Stomach (tissue), 9 donors: Measurements from ENCODE around the gene ARX. TPM values are rescaled to one million over a fixed set of nuclear protein-coding genes. Genes with fewer than 3 reads are reported as not detected.

Experiments
- DNase-seq, 2 donors: peaks; one replicate each; pipeline versions ENCODE4 v3.0.0 to v3.0.0-alpha.2; 2013 to 2019
- H3K27ac ChIP-seq, 5 donors: fragments of 200-600 bp in 4 of 5; sonication (generic) in 4 of 5; one replicate each; pipeline ENCODE4 v1.5.1; 2013 to 2019; ENCODE audit warnings: mild to moderate bottlenecking in 1 of 5, moderate library complexity in 1 of 5
- H3K27me3 ChIP-seq, 3 donors: fragments of 200-600 bp; sonication (generic); one replicate each; pipeline ENCODE4 v1.5.1; 2017 to 2019; ENCODE audit warnings: mixed run types in 1 of 3
- H3K36me3 ChIP-seq, 4 donors: fragments of 200-600 bp; sonication (generic); 1 replicate in 3 of 4; 2 replicates in 1 of 4; pipeline ENCODE4 v1.5.1; 2016 to 2019
- H3K4me1 ChIP-seq, 4 donors: fragments of 200-600 bp; sonication (generic); one replicate each; pipeline ENCODE4 v1.5.1; 2016 to 2019
- H3K4me3 ChIP-seq, 4 donors: fragments of 200-600 bp; sonication (generic) in 3 of 4; one replicate each; pipeline ENCODE4 v1.5.1; 2016 to 2019; ENCODE audit warnings: mild to moderate bottlenecking in 1 of 4
- H3K9me3 ChIP-seq, 4 donors: fragments of 200-600 bp; sonication (generic); one replicate each; pipeline ENCODE4 v1.5.1; 2016 to 2019
- CTCF ChIP-seq, 7 experiments: fragments of 450-650 bp in 4 of 7; fragments of 200-600 bp in 3 of 7; sonication (generic) in 3 of 7; IDR thresholded peaks; one replicate each; pipeline ENCODE4 v1.5.1; 2016 to 2019; ENCODE audit warnings: antibody characterized with exemption in 7 of 7, control low read depth in 2 of 7, mild to moderate bottlenecking in 1 of 7
- EP300 ChIP-seq: sonication (generic); formaldehyde crosslinking; IDR thresholded peaks from one replicate; pipeline ENCODE4 v1.6.1; 2017; ENCODE audit warnings: antibody characterized with exemption
- POLR2A ChIP-seq, 4 donors: fragments of 450-650 bp; IDR thresholded peaks; one replicate each; pipeline ENCODE4 v1.6.1; 2016; ENCODE audit warnings: antibody characterized with exemption in 4 of 4, control low read depth in 2 of 4, mild to moderate bottlenecking in 1 of 4, moderate library complexity in 1 of 4
- POLR2AphosphoS5 ChIP-seq, 3 donors: sonication (generic); formaldehyde crosslinking; IDR thresholded peaks; one replicate each; pipeline ENCODE4 v1.6.1; 2016; ENCODE audit warnings: antibody characterized with exemption in 3 of 3
- WGBS, 5 donors: extraction: QIAGEN DNeasy Blood & Tissue Kit in 3 of 5; methylation state at CpG; one replicate each; pipeline versions ENCODE4 v1.1.5 to v1.1.7; 2013 to 2018; 5-methylcytosine and 5-hydroxymethylcytosine counted together
- intact Hi-C: fragments of 100-400 bp; cut with DNase I; formaldehyde crosslinking; loops from one replicate; pipeline ENCODE4 v1.15.1; 2023; ENCODE audit warnings: low total_unique reads
- polyA plus RNA-seq, 3 donors: library from polyadenylated mRNA; stranded (reverse); fragments of 200-250 nt; gene quantifications; one replicate each; pipeline ENCODE4 v1.2.3, GENCODE V29; 2013
- total RNA-seq, 5 donors: library from RNA; depleted of rRNA; stranded (reverse); fragments of >200 nt; gene quantifications; one replicate each; pipeline versions ENCODE4 v1.1.0 to v1.2.3, GENCODE V29; 2014 to 2016
- donor health status: healthy with polysubstance abuse.
- donor health status: Bipolar disorder and iron deficiency.
- donor health status: healthy.

Gene ARX
- total and polyA plus RNA-seq, 8 donors: 0.18 to 1.8 (median 0.58) TPM; not detected in 1

- DNase-seq: no peak
- intact Hi-C loops: no loop called here
- peaks cover 54 to 99% (median 90%) of the 10 kb centered on the region in 3 donors for H3K27me3 ChIP-seq
- peaks cover 3 to 27% (median 21%) of the 10 kb centered on the region in 4 donors for H3K4me1 ChIP-seq
- 1 to 45% (median 4%) methylated on average over 6 to 19 of the region's 19 CpGs for WGBS, 5 donors
- no peak overlapping the region for H3K27ac ChIP-seq
- peak overlapping the region; percentile 20 to 44 (median 33) for H3K4me3 ChIP-seq
- no peaks in the 10 kb centered on the region for H3K36me3 ChIP-seq
- H3K9me3 ChIP-seq: peaks cover 0 to 33% (median 3%) of the 10 kb centered on the region in 4 donors
- TF ChIP-seq POLR2AphosphoS5 (IDR thresholded peaks at IDR 0.05): no peak
- TF ChIP-seq POLR2A (IDR thresholded peaks at IDR 0.05): no peak
- TF ChIP-seq EP300: no peak
- TF ChIP-seq CTCF (IDR thresholded peaks at IDR 0.05): no peak
Measured at GRCh38 chrX:25012433-25012735, 3.4 kb downstream of the ARX start.

GRCh38 chrX:25011589-25012432, 4.0 kb downstream of the ARX start:
- no peak overlapping the region for H3K27ac ChIP-seq
- WGBS, 5 donors: 7 to 26% (median 15%) methylated on average over 12 to 32 of the region's 32 CpGs
- intact Hi-C loops: no loop called here
- H3K9me3 ChIP-seq: peaks cover 0 to 33% (median 3%) of the 10 kb centered on the region in 4 donors
- H3K4me1 ChIP-seq: peaks cover 3 to 32% (median 27%) of the 10 kb centered on the region in 4 donors
- no peak for TF ChIP-seq POLR2AphosphoS5 (IDR thresholded peaks at IDR 0.05)
- TF ChIP-seq EP300: no peak
- no peak for TF ChIP-seq CTCF (IDR thresholded peaks at IDR 0.05)
- TF ChIP-seq POLR2A (IDR thresholded peaks at IDR 0.05): no peak
- no peak for DNase-seq
- no peaks in the 10 kb centered on the region for H3K36me3 ChIP-seq
- no peak overlapping the region for H3K4me3 ChIP-seq
- H3K27me3 ChIP-seq: peaks cover 57 to 99% (median 90%) of the 10 kb centered on the region in 3 donors

GRCh38 chrX:25010784-25011588, 4.8 kb downstream of the ARX start:
- DNase-seq: no peak
- Histone ChIP-seq H3K36me3 (no peaks in the 10 kb centered on the region), H3K27me3 (peaks cover 51 to 99% (median 90%) of the 10 kb centered on the region in 3 donors), H3K27ac (no peak overlapping the region), H3K4me1 (peaks cover 3 to 35% (median 27%) of the 10 kb centered on the region in 4 donors), H3K9me3 (peaks cover 0 to 25% (median 3%) of the 10 kb centered on the region in 4 donors), H3K4me3 (no peak overlapping the region)
- no peak for TF ChIP-seq POLR2AphosphoS5 (IDR thresholded peaks at IDR 0.05)
- no peak for TF ChIP-seq POLR2A (IDR thresholded peaks at IDR 0.05)
- no peak for TF ChIP-seq CTCF (IDR thresholded peaks at IDR 0.05)
- TF ChIP-seq EP300: no peak
- intact Hi-C loops: no loop called here
- WGBS, 5 donors: 5 to 39% (median 9%) methylated on average over 22 to 33 of the region's 33 CpGs

- H3K4me1 ChIP-seq: peaks cover 17 to 43% (median 35%) of the 10 kb centered on the region in 4 donors
- intact Hi-C loops: no loop called here
- H3K27me3 ChIP-seq: peaks cover 53 to 99% (median 92%) of the 10 kb centered on the region in 3 donors
- no peak for DNase-seq
- no peak overlapping the region for H3K4me3 ChIP-seq
- peaks cover 0 to 21% (median 6%) of the 10 kb centered on the region in 4 donors for H3K9me3 ChIP-seq
- H3K27ac ChIP-seq: no peak overlapping the region
- TF ChIP-seq POLR2A (IDR thresholded peaks at IDR 0.05) (no peak), EP300 (no peak), CTCF (IDR thresholded peaks at IDR 0.05) (no peak), POLR2AphosphoS5 (IDR thresholded peaks at IDR 0.05) (no peak)
- no peaks in the 10 kb centered on the region for H3K36me3 ChIP-seq
- WGBS, 5 donors: 23 to 44% (median 42%) methylated on average over 3 to 7 of the region's 7 CpGs
Measured at GRCh38 chrX:25009407-25009806, 6.4 kb downstream of the ARX start.
